NCI-H510A (cell line): ENCODE measurements around the gene TBC1D22A.

ENCODE experiments used
- DNase-seq: peaks from one replicate; lab custom pipeline; 2025; lab: John Stamatoyannopoulos, UW

TBC1D22A gene

GRCh38 chr22:46958658-46959057, 196.2 kb downstream of the TBC1D22A start:
- no peak for DNase-seq

- no peak for DNase-seq
Measured at GRCh38 chr22:46959369-46959768, 196.9 kb downstream of the TBC1D22A start.

GRCh38 chr22:46961591-46962295, 199.3 kb downstream of the TBC1D22A start:
- DNase-seq: no peak

- no peak for DNase-seq
Measured at GRCh38 chr22:46962406-46962805, 200.0 kb downstream of the TBC1D22A start.

- DNase-seq: peak; percentile 75
Measured at GRCh38 chr22:46963672-46964545, 201.5 kb downstream of the TBC1D22A start.

GRCh38 chr22:46964773-46965550, 202.5 kb downstream of the TBC1D22A start:
- DNase-seq: no peak

- no peak for DNase-seq
Measured at GRCh38 chr22:46965555-46966494, 203.4 kb downstream of the TBC1D22A start.

GRCh38 chr22:46966495-46966845, 204.0 kb downstream of the TBC1D22A start:
- DNase-seq: no peak

- DNase-seq: no peak
Measured at GRCh38 chr22:46966846-46967245, 204.4 kb downstream of the TBC1D22A start.

GRCh38 chr22:46967445-46968358, 205.3 kb downstream of the TBC1D22A start:
- DNase-seq: no peak

GRCh38 chr22:46968359-46968740, 205.9 kb downstream of the TBC1D22A start:
- DNase-seq: no peak

GRCh38 chr22:46968848-46969247, 206.4 kb downstream of the TBC1D22A start:
- no peak for DNase-seq

GRCh38 chr22:46969491-46969890, 207.0 kb downstream of the TBC1D22A start:
- DNase-seq: no peak

- no peak for DNase-seq
Measured at GRCh38 chr22:46969961-46970360, 207.5 kb downstream of the TBC1D22A start.

- DNase-seq: no peak
Measured at GRCh38 chr22:46970411-46971098, 208.1 kb downstream of the TBC1D22A start.

- no peak for DNase-seq
Measured at GRCh38 chr22:46971099-46971763, 208.8 kb downstream of the TBC1D22A start.

GRCh38 chr22:46971764-46972125, 209.3 kb downstream of the TBC1D22A start:
- DNase-seq: no peak

GRCh38 chr22:46972256-46972655, 209.8 kb downstream of the TBC1D22A start:
- DNase-seq: no peak
